ENCODE measurements around the gene RHOT2. TPM values are rescaled to one million over a fixed set of nuclear protein-coding genes. Genes with fewer than 3 reads are reported as not detected.
A peak's percentile ranks its signal among the peaks of the same experiment; 100 is the strongest.

The RHOT2 gene
- total and polyA plus RNA-seq, 9 of the 15 experiments (the other 6 are each of a cell fraction or from before 2014, with no cell fraction given): 5.0 to 373 (median 112) TPM

- TF ChIP-seq ZNF639 (CRISPR knock-in tag; conservative IDR thresholded peaks at IDR 0.05 in 1 of 2, IDR thresholded peaks at IDR 0.05 in 1 of 2) (no peak), HINFP (tag; conservative IDR thresholded peaks at IDR 0.05; ENCODE audit: low read depth) (no peak), CHD1 (IDR thresholded peaks at IDR 0.05; ENCODE audit: low read length) (no peak), ZNF232 (CRISPR knock-in tag; IDR thresholded peaks at IDR 0.05) (no peak), EP300 (IDR thresholded peaks at IDR 0.05; ENCODE audit: low read length) (no peak; the same call in 1 of the 2 replicates), E2F3 (CRISPR knock-in tag; IDR thresholded peaks at IDR 0.05) (no peak), CTCF (IDR thresholded peaks at IDR 0.05 in 2 of 3, conservative IDR thresholded peaks at IDR 0.05 in 1 of 3; ENCODE audit: insufficient read depth in 2 of 3, low read depth in 1 of 3, low read length in 3 of 3) (peak; percentile 40 to 53 (median 51); a peak in 5 of 6 replicates), ARID2 (IDR thresholded peaks at IDR 0.05) (no peak), THRB (CRISPR knock-in tag; conservative IDR thresholded peaks at IDR 0.05) (no peak), CCAR2 (IDR thresholded peaks at IDR 0.05; ENCODE audit: low read depth, low read length) (no peak), ZHX1 (conservative IDR thresholded peaks at IDR 0.05; ENCODE audit: low read length) (no peak), COPS2 (conservative IDR thresholded peaks at IDR 0.05) (no peak)
- TF ChIP-seq, protein P1, sequence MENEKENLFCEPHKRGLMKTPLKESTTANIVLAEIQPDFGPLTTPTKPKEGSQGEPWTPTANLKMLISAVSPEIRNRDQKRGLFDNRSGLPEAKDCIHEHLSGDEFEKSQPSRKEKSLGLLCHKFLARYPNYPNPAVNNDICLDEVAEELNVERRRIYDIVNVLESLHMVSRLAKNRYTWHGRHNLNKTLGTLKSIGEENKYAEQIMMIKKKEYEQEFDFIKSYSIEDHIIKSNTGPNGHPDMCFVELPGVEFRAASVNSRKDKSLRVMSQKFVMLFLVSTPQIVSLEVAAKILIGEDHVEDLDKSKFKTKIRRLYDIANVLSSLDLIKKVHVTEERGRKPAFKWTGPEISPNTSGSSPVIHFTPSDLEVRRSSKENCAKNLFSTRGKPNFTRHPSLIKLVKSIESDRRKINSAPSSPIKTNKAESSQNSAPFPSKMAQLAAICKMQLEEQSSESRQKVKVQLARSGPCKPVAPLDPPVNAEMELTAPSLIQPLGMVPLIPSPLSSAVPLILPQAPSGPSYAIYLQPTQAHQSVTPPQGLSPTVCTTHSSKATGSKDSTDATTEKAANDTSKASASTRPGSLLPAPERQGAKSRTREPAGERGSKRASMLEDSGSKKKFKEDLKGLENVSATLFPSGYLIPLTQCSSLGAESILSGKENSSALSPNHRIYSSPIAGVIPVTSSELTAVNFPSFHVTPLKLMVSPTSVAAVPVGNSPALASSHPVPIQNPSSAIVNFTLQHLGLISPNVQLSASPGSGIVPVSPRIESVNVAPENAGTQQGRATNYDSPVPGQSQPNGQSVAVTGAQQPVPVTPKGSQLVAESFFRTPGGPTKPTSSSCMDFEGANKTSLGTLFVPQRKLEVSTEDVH (IDR thresholded peaks at IDR 0.05; ENCODE audit: low read depth, partially characterized antibody): peak; percentile 20
These were observed 52.6 kb downstream of the RHOT2 start (continued) for GRCh38 chr16:720447-720989.

Data from K562 (cell line).